ENCODE data around the gene KIF13A. TPM values are rescaled to one million over a fixed set of nuclear protein-coding genes. Genes with fewer than 3 reads are reported as not detected.
"Not testable (repeated sequence)": the region's sequence is repeated elsewhere in the genome, so short reads cannot be mapped to it uniquely, and the experiment has no call there.

Gene KIF13A
- total and polyA plus RNA-seq, 10 of the 15 experiments (the other 5 are each of a cell fraction or from before 2014, with no cell fraction given), result 0.02 to 0.26 (median 0.13) TPM; not detected in 2

- Histone ChIP-seq H3K27ac (ENCODE audit: control insufficient read depth, insufficient read depth) (no peak overlapping the region), H3K4me3 (no peak overlapping the region), H3K9ac (ENCODE audit: control insufficient read depth, insufficient read depth, low read length) (no peak overlapping the region), H4K20me1 (ENCODE audit: control insufficient read depth, insufficient read depth) (no peaks in the 10 kb centered on the region), H2AFZ (ENCODE audit: control insufficient read depth, low read depth, low read length) (no peak overlapping the region), H3K9me3 (replicated peaks; ENCODE audit: control insufficient read depth, insufficient read depth, low read length) (no peaks in the 10 kb centered on the region), H3K4me2 (ENCODE audit: control insufficient read depth, insufficient read depth) (no peak overlapping the region), H3K79me2 (ENCODE audit: control insufficient read depth, insufficient read depth, low read length) (no peaks in the 10 kb centered on the region), H3K4me1 (ENCODE audit: control insufficient read depth, insufficient read depth, low read length) (no peaks in the 10 kb centered on the region), H3K36me3 (ENCODE audit: control insufficient read depth in 2 of 2, insufficient read depth in 2 of 2, low read length in 1 of 2) (no peaks in the 10 kb centered on the region), H3K27me3 (replicated peaks in 1 of 2; ENCODE audit: control insufficient read depth in 2 of 2, insufficient read depth in 2 of 2, low read length in 1 of 2) (no peaks in the 10 kb centered on the region)
- TF ChIP-seq EP300 (IDR thresholded peaks at IDR 0.05; ENCODE audit: borderline replicate concordance in 1 of 2, control insufficient read depth in 1 of 2, low read depth in 2 of 2, low read length in 2 of 2) (no peak), CHD1 (IDR thresholded peaks at IDR 0.05; ENCODE audit: low read depth, low read length) (no peak), MTA2 (IDR thresholded peaks at IDR 0.05; ENCODE audit: low read depth) (no peak)
- ATAC-seq (no peak), DNase-seq (ENCODE audit: low read depth, low spot score) (no peak), FAIRE-seq (no peak)
- intact Hi-C loops (cut with micrococcal nuclease; ENCODE audit: unreplicated experiment) (no loop called here), in situ Hi-C loops (cut with MboI) (no loop called here)
- ChIA-PET SMC1A (ENCODE audit: uncharacterized antibody, unreplicated experiment) (no interaction called here), POLR2A (no interaction called here), RAD21 (ENCODE audit: unreplicated experiment) (no interaction called here), CTCF (no interaction called here)
- 45% methylated on average over 2 of the region's 2 CpGs for WGBS (ENCODE audit: insufficient coverage, insufficient replicate concordance, low lambda C conversion rate, missing lambda C conversion rate)
- BruUV-seq (replicated peaks), result no TSS peak
Measured at GRCh38 chr6:17949168-17949567, 38.3 kb downstream of the KIF13A start.

- Histone ChIP-seq H3K4me2 (ENCODE audit: control insufficient read depth, insufficient read depth) (no peak overlapping the region), H2AFZ (ENCODE audit: control insufficient read depth, low read depth, low read length) (no peak overlapping the region), H3K36me3 (ENCODE audit: control insufficient read depth in 2 of 2, insufficient read depth in 2 of 2, low read length in 1 of 2) (no peaks in the 10 kb centered on the region), H3K27me3 (replicated peaks in 1 of 2; ENCODE audit: control insufficient read depth in 2 of 2, insufficient read depth in 2 of 2, low read length in 1 of 2) (no peaks in the 10 kb centered on the region), H3K79me2 (ENCODE audit: control insufficient read depth, insufficient read depth, low read length) (no peaks in the 10 kb centered on the region), H3K9ac (ENCODE audit: control insufficient read depth, insufficient read depth, low read length) (no peak overlapping the region), H3K9me3 (replicated peaks; ENCODE audit: control insufficient read depth, insufficient read depth, low read length) (no peaks in the 10 kb centered on the region), H3K4me1 (ENCODE audit: control insufficient read depth, insufficient read depth, low read length) (no peaks in the 10 kb centered on the region), H4K20me1 (ENCODE audit: control insufficient read depth, insufficient read depth) (no peaks in the 10 kb centered on the region), H3K27ac (ENCODE audit: control insufficient read depth, insufficient read depth) (no peak overlapping the region), H3K4me3 (no peak overlapping the region)
- no peak for ATAC-seq
- in situ Hi-C loops (cut with MboI), result no loop called here
- no peak for DNase-seq (ENCODE audit: low read depth, low spot score)
- 41% methylated on average over 7 of the region's 7 CpGs for WGBS (ENCODE audit: insufficient coverage, insufficient replicate concordance, low lambda C conversion rate, missing lambda C conversion rate)
- ChIA-PET POLR2A (no interaction called here), CTCF (no interaction called here), SMC1A (ENCODE audit: uncharacterized antibody, unreplicated experiment) (no interaction called here), RAD21 (ENCODE audit: unreplicated experiment) (no interaction called here)
- TF ChIP-seq GABPA (IDR thresholded peaks at IDR 0.05; ENCODE audit: low read depth) (no peak), SRF (IDR thresholded peaks at IDR 0.05; ENCODE audit: low read depth in 2 of 2, low read length in 2 of 2) (no peak), POLR2A (IDR thresholded peaks at IDR 0.05; ENCODE audit: low read depth, low read length) (no peak)
- intact Hi-C loops (cut with micrococcal nuclease; ENCODE audit: unreplicated experiment), result no loop called here
- BruUV-seq (replicated peaks), result no TSS peak
- no peak for FAIRE-seq
Measured at GRCh38 chr6:17948725-17949124, 38.7 kb downstream of the KIF13A start.

- intact Hi-C loops (cut with micrococcal nuclease; ENCODE audit: unreplicated experiment); SMC1A ChIA-PET (ENCODE audit: uncharacterized antibody, unreplicated experiment); POLR2A ChIA-PET; H3K9ac ChIP-seq (ENCODE audit: control insufficient read depth, insufficient read depth, low read length); H4K20me1 ChIP-seq (ENCODE audit: control insufficient read depth, insufficient read depth); H3K27ac ChIP-seq (ENCODE audit: control insufficient read depth, insufficient read depth); BruUV-seq (replicated peaks); CTCF ChIA-PET; H2AFZ ChIP-seq (ENCODE audit: control insufficient read depth, low read depth, low read length); DNase-seq (ENCODE audit: low read depth, low spot score); RAD21 ChIA-PET (ENCODE audit: unreplicated experiment); H3K9me3 ChIP-seq (replicated peaks; ENCODE audit: control insufficient read depth, insufficient read depth, low read length); H3K27me3 ChIP-seq (replicated peaks in 1 of 2; ENCODE audit: control insufficient read depth in 2 of 2, insufficient read depth in 2 of 2, low read length in 1 of 2); ATAC-seq; H3K4me2 ChIP-seq (ENCODE audit: control insufficient read depth, insufficient read depth); H3K4me1 ChIP-seq (ENCODE audit: control insufficient read depth, insufficient read depth, low read length); H3K36me3 ChIP-seq (ENCODE audit: control insufficient read depth in 2 of 2, insufficient read depth in 2 of 2, low read length in 1 of 2); in situ Hi-C loops (cut with MboI); H3K79me2 ChIP-seq (ENCODE audit: control insufficient read depth, insufficient read depth, low read length); FAIRE-seq; H3K4me3 ChIP-seq: not testable (repeated sequence)
- 65% methylated on average over 7 of the region's 7 CpGs for WGBS (ENCODE audit: insufficient coverage, insufficient replicate concordance, low lambda C conversion rate, missing lambda C conversion rate)
Measured at GRCh38 chr6:17947574-17947973, 39.9 kb downstream of the KIF13A start.

Data from GM12878 (cell line).